H7 (cell line): Measurements from ENCODE around the gene SPECC1. TPM values are rescaled to one million over a fixed set of nuclear protein-coding genes. Genes with fewer than 3 reads are reported as not detected.

ENCODE experiments used
- DNase-seq: peaks from one replicate; pipeline ENCODE4 v3.0.0; 2012
- H3K27me3 ChIP-seq: 2 replicates; pipeline ENCODE4 v1.6.0; 2011; ENCODE audit warnings: mild to moderate bottlenecking, low read length; ENCODE audit not compliant: control insufficient read depth, insufficient read depth
- H3K36me3 ChIP-seq: replicated peaks from 2 replicates; pipeline ENCODE4 v1.5.1; 2011; ENCODE audit warnings: low read length; ENCODE audit not compliant: control insufficient read depth, insufficient read depth
- H3K4me3 ChIP-seq: 2 replicates; pipeline ENCODE4 v1.5.1; 2011; ENCODE audit warnings: low read depth, mild to moderate bottlenecking, control low read depth, low read length, moderate library complexity; ENCODE audit not compliant: insufficient read depth
- total RNA-seq: library from RNA; depleted of rRNA; stranded (reverse); fragments of >200 nt; shearing (Covaris generic); gene quantifications from 2 replicates; pipeline ENCODE4 v1.2.3, GENCODE V29; 2014

SPECC1 gene
- total RNA-seq, 1 experiment from 2014 or later = 54.1 TPM

DNA sequence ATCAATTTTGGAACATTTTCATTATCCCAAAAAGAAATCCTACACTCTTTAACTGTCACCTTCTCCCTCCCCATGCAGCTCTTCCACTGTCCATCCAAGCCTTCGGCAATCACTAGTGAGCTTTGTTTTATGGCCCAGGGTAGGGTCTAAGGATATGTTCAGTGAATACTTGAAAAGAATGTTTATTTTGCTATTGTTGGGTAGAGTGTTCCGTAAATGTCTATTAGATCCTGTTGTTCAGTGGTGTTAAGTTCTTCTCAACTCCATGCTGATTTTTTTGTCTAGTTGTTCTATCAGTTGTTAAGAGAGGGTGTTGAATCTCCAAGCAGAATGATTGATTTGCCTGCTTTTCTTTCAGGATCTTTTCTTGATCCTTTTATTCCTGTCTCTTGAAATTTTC lies 29.9 kb downstream of the SPECC1 start:
- Histone ChIP-seq H3K36me3 (no peaks in the 10 kb centered on the region), H3K27me3 (no peaks in the 10 kb centered on the region), H3K4me3 (no peak overlapping the region)
- no peak for DNase-seq

DNA sequence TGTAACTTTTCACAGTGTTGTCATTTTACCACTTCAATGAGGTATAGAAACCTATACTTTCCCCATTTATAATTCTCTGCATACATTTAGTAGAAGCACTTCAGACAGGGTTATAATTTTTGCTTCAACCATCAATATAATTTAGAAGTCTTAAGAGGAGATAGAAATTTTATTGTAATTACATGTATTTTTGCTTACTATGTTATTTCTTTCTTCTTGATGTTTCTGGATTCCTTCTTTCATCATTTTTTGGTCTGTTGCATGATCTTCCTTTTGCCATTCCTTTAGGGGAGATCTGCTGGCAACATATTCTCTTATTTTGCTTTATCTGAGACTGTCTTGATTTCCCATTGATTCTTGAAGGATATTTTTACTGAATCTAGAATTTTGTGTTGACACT lies 31.1 kb downstream of the SPECC1 start:
- Histone ChIP-seq H3K27me3 (no peaks in the 10 kb centered on the region), H3K4me3 (no peak overlapping the region)
- no peak for DNase-seq

DNA sequence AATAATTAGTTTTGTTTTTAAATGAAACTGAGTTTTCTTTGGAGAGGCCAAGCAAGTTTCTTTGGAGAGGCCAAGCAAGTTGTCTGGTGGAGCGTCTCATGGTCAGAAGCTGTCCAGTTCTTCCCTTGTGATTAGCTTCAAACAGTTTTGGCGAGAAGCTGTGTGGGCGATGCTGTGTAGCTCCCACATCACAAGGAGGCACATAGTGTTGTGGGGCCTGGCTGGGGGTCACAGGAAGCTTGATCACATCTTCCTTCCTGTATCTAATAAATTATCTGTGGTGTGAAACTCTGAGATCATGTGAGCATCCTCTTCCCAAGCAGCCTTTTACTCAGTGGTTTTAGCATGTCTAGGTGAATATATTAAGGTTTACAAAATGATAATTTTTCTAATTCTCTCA lies 33.9 kb downstream of the SPECC1 start:
- Histone ChIP-seq H3K27me3 (no peaks in the 10 kb centered on the region), H3K36me3 (no peaks in the 10 kb centered on the region), H3K4me3 (no peak overlapping the region)
- DNase-seq = no peak

More for the DNA sequence above, 31.1 kb downstream of the SPECC1 start:
- no peaks in the 10 kb centered on the region for H3K36me3 ChIP-seq

DNA sequence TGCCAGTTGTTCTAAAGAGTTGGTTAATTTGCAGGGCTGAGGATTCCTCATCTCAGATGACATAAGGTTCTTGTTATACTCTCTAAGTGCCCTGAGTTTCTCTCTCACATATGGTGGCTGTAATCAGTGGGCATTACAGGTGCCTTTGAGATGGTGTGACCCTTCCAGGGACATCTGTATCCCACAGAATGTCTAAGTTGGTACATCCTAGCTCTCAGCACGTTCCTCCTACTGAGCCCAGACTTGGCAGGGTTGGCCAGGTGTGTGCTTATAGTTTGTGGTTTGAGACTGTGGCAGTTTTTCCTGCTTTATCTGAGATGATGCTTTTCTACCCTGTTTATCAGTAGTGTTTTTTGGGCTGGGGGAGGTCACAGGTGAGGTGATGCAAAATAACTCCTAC lies 36.3 kb downstream of the SPECC1 start:
- Histone ChIP-seq H3K27me3 (no peaks in the 10 kb centered on the region), H3K4me3 (no peak overlapping the region), H3K36me3 (no peaks in the 10 kb centered on the region)
- no peak for DNase-seq

DNA sequence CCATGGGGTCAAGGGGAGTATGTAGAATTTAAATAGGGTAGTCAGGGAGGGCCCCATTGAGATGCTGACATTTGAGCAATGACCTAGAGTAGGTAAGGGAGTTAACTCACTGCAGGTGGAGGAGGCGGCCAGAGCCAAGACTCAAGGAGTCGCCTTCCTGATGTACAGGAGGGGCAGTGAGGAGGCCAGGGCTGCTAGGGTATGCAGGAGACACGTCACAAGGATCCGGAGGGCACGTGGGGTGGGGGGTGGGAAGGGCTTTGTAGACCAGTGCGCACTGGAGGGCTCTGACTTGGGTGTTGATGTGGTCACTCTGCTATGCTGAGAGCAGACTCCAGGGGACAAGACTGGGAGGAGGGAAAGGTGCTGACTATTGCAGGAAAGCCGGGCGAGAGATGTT lies 37.5 kb downstream of the SPECC1 start:
- H3K27me3 ChIP-seq = no peaks in the 10 kb centered on the region
- H3K4me3 ChIP-seq = no peak overlapping the region
- DNase-seq = peak; percentile 25
- H3K36me3 ChIP-seq = no peaks in the 10 kb centered on the region

DNA sequence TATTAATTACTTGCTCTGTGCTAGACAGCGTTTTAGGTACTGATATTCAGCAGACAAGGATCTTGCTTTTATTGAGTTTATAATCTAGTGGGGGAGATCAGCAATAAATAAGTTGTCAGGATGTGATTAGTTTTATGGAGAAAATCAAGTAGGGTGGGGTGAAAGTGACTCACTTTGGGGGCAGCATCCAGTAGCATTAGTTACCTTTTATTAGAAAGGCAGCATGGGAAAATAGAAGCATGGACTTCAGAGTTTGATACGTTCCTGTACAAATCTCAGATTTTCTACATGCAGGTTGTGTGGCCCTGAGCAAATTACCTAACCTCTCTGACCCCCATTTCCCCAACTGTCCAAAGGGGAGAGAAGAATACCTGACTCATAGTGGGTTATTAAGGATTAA lies 42.5 kb downstream of the SPECC1 start:
- no peaks in the 10 kb centered on the region for H3K27me3 ChIP-seq
- no peaks in the 10 kb centered on the region for H3K36me3 ChIP-seq
- no peak overlapping the region for H3K4me3 ChIP-seq
- DNase-seq = no peak

DNA sequence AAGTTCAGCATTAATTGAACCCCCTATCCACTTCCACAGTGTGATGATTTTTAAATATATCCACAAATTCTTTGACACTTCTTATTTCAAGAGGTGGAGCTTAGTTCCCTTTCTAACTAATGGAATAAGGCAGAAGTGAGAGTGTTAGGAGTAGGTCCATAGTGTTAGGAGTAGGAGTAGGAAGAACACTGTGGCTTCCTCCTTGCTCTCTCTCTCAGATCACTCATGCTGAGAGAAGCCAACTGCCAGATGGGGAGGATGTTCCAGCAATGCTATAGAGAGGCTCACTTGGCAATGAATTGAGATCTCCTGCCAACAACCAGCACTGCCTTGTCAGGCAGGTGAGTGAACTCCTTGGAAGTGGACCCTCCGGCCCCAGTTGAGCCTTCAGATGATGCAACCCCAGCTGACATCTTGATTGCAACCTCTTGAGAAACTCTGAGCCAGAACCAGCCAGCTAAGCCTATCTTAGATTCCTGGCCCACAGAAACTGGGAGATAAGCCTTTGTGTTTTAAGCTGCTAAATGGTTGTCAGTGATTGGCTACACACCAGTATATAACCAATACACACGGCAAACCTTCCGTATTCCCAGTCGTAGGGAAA lies 44.3 kb downstream of the SPECC1 start:
- no peak overlapping the region for H3K4me3 ChIP-seq
- H3K27me3 ChIP-seq = no peaks in the 10 kb centered on the region
- no peaks in the 10 kb centered on the region for H3K36me3 ChIP-seq
- no peak for DNase-seq

DNA sequence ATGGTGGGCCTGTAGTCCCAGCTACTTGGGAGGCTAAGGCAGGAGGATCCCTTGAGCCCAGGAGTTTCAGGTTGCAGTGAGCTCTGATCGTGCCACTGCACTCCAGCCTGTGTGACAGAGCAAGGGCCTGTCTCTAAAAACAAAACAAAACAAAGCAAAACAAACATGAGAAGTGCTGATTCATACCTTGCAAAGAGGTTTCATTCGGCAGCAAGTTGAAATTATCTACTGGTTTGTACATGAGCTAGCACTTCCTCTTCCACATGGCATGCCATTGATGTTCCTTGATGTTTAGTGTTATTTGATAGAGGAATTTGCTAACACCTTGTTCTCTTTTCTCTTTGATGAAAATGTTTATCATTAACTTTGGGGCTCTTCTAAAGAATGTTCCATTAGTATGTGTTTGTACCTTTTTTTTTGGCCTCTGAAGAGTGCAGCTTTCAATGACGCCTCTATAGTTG lies 50.6 kb downstream of the SPECC1 start:
- no peak for DNase-seq
- H3K4me3 ChIP-seq = no peak overlapping the region
- H3K27me3 ChIP-seq = no peaks in the 10 kb centered on the region
- H3K36me3 ChIP-seq = no peaks in the 10 kb centered on the region

DNA sequence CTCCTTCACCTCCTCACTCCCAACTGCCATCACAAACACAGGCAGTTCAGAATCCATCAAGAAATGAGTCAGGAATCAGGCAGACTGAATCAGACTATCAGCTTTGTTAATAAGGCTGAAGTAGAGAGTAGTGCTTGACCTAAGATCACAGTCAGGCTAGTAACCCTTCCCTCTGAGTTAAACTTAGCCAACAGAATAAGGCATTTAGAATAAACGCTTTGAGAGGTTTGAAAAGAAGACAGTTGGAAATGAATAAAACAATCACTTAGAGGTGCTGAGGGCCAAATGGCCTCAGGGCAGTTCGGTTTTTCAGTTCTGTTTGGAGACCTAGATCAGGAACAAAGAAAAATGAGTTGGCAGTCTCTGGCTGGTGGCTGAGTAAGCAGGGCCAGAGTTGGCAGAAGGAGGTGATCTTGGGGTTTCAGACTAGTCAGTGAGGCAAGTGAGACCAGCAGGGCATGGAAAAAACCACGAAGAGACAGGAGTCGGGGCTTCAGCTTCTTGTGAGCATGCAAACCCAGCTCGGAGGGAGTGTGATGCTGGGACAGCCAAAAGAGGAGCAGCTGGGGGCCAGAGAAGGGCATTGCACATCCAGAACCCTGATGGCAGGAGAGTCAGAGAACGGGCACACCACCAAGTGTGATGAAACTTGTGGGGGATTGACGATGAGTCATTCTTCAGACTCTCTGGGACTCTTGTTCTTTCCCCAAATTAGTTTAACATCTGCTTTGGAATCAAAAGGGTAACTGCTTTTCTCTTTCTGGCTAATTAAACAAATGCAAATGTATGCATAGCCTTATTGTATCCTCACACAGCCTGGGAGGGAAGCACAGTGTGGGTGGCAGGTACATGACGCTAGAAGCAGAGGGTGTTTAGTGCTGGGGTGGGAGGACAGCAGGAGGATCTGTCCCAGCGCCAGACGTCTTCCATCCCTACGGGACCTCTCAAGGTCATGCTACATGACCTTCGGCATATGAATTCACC lies 54.8 kb downstream of the SPECC1 start:
- no peak for DNase-seq
- Histone ChIP-seq H3K36me3 (no peaks in the 10 kb centered on the region), H3K4me3 (no peak overlapping the region), H3K27me3 (no peaks in the 10 kb centered on the region)

DNA sequence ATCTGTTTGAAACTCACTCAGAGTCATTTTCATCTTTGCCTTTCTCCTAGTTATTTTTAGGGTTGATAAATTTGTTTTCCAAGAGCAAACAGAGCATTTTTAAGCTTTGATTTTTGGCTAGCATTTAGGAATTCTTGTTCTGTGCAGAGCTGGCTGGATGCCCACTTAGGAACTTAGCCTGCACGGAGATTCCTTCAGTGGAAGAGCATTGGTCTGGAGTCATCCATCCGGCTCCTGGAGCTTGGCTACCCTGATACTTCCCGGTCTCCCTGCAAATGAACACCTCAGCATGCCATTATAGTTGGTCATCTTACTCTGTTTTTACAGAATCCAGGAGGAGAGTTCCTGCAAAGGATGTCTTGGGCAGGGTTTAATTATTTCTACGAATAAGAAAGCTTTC lies 57.1 kb downstream of the SPECC1 start:
- Histone ChIP-seq H3K36me3 (no peaks in the 10 kb centered on the region), H3K27me3 (no peaks in the 10 kb centered on the region), H3K4me3 (no peak overlapping the region)
- DNase-seq = no peak

DNA sequence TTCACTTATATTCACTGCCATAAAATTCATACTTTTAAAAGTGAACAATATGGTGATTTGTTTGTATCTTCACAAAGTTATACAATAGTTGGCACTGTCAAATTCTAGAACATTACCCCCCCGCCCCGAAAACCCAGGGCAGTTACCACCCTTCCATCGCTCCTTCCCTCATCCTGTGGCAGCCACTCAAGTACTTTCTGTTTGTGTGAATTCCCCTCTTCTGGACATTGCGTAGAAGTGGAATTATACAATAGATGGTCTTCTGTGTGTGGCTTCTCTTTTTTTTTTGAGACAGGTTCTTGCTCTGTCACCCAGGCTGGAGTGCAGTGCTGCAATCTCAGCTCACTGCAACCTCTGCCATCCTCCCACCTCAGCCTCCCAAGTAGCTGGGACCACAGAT lies 58.6 kb downstream of the SPECC1 start:
- Histone ChIP-seq H3K27me3 (no peaks in the 10 kb centered on the region), H3K4me3 (no peak overlapping the region), H3K36me3 (no peaks in the 10 kb centered on the region)
- no peak for DNase-seq

DNA sequence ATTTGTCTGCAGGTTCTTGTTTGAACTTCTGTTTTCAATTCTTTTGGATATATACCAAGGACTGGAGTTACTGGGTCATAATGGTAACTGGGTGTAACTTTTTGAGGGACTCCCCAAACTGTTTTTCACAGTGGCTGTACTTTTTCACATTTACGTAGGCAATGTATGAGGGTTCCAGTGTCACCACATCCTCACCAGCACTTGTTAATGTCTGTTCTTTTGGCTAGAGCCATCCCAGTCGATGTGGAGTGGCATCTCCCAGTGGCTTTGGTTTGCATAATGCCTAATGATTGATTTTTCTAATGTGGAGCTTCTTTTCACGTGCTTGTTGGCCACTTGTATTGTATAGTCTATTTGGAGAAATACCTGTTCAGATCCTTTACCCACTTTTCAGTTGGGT lies 59.3 kb downstream of the SPECC1 start:
- Histone ChIP-seq H3K4me3 (no peak overlapping the region), H3K36me3 (no peaks in the 10 kb centered on the region), H3K27me3 (no peaks in the 10 kb centered on the region)
- DNase-seq = no peak

DNA sequence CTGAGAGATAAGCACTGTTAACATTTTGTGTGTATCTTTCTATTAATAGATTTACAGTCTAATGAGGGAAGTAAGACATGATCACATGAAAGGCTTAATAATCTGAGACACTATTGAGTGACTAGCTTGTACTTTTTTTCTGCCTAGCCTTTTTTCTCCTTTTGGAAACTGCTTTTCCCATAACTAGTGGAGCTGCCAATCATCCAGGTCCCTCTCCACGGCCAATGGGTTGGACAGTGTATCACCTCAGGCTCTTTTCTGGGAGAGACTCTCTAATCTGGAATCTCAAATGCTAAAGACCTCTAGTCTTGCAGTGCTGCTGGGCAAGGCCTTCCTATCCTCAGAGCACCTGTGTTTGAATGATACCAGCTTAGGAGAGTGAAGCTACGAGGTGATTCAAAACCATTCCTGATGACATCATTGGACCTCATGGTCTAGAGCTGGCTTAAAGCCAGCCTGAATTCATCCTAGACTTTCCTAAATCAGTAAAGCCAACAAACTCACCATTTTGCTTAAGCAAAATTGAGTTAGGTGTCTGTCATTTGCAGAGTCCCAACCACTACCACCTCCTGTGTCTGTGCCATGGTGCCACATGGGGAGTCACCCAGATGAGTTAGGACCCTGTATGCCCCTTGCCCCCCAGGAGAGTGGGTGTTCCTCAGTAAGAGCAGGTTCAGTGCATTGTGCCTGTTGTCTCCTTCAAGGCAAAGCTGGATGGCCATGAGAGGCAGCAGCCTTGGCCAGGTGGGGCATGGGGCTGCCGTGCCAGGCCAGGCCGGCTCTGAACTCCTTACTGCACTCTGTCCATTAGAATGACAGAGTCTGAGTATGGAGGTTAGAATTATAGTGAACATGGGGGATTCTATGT lies 62.9 kb downstream of the SPECC1 start:
- DNase-seq = no peak
- H3K36me3 ChIP-seq = no peaks in the 10 kb centered on the region
- H3K4me3 ChIP-seq = no peak overlapping the region
- H3K27me3 ChIP-seq = no peaks in the 10 kb centered on the region

DNA sequence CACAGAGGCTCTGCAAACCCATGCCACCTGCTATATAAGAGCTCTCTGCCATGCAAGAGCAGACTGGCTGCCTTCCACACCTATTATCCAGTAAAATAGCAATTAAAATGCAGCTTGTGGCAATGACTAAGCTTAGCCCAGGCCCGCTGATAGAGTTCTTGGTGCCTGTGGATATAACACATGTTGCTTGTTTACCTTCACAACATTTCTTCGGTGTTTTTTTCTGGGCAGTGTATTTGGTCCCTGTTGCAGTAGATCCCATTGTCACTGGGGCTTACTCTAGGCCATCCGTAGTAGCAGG lies 63.5 kb downstream of the SPECC1 start:
- no peak for DNase-seq

More for the DNA sequence above, 63.5 kb downstream of the SPECC1 start:
- H3K27me3 ChIP-seq = no peaks in the 10 kb centered on the region
- H3K4me3 ChIP-seq = no peak overlapping the region
- H3K36me3 ChIP-seq = no peaks in the 10 kb centered on the region
